Cerebellar nuclear complex (tissue), 1 donor: ENCODE data around the gene CNTNAP2.

ENCODE experiments used
- DNase-seq, 2 experiments: peaks; one replicate each; lab custom pipeline; 2025; lab: John Stamatoyannopoulos, UW

CNTNAP2 gene

GRCh38 chr7:147400221-147400689 lies 1283.7 kb downstream of the CNTNAP2 start:
- DNase-seq = no peak

DNA sequence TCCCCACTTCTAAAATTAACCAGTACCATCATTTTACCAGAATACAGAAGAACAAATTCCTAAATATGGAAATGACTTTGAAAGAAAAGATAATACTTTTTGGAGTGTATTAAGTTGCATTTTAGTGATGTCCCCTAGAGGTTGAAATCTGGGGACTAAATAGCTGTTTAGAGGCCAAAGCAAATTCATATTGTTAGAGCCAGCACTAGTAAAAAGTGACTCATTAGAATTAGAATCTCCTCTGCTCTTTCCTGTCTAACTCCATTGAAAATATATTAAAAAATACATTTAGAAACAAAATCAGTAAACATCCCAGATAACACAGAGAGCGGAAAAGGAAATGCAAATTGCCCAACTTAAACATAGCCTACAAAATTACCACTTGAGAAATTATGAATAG lies 1284.3 kb downstream of the CNTNAP2 start:
- DNase-seq = no peak

- no peak for DNase-seq
Observed at GRCh38 chr7:147405621-147406020, 1289.0 kb downstream of the CNTNAP2 start.

GRCh38 chr7:147406521-147407135 lies 1290.0 kb downstream of the CNTNAP2 start:
- DNase-seq = no peak

- DNase-seq = no peak
Observed at GRCh38 chr7:147411096-147411495, 1294.5 kb downstream of the CNTNAP2 start.

- DNase-seq = no peak
Observed at GRCh38 chr7:147412109-147412508, 1295.5 kb downstream of the CNTNAP2 start.

DNA sequence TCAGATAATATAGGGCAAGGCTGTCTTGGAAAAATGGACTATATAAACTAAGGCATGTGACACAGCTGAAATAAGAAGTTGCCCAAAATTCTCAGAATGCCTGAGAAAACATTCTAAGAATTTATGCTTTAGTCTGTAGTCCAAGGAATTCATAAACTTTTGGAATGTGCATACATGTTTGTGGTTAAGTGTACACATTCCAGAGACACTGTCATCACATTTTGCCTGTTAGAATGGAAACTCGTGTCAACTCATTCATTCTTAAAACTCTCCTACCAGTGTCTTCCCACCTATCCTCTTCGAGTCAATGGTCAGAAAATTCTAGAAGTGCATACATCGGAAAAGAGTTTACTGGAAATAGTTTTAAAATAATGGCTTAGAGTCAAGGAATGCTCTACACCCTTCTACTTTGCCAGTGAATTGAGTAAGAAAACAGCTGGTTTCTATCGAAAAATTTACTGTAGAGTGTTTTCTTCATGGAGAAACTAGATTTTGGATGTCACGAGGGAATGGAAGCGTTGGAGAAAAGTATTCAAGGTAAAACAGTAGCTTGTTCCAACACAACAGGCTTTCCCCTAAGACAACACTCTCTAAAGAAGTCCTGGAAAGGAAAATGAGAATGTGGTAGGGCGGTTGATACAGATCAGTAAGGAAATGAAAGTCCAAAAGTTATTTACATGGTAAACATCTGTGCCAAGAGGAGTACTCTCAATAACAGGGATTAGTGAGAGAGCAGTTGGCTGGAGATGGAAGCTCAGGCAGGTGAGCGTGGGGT lies 1296.4 kb downstream of the CNTNAP2 start:
- no peak for DNase-seq

DNA sequence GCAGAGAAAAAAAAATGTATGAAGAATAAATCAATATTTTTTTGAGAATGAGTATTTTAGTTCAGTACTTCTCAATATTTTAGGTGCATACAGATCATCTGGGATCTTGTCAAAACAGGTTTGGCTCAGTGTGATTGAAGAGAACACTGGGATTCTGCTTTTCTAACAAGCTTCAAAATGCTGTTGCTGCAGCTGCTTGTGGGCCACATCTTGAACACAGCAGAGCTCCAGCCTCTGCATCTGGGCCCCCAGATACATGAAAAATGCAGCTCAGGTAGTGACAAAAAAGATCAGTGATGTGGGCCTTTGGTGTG lies 1296.9 kb downstream of the CNTNAP2 start:
- no peak for DNase-seq

DNA sequence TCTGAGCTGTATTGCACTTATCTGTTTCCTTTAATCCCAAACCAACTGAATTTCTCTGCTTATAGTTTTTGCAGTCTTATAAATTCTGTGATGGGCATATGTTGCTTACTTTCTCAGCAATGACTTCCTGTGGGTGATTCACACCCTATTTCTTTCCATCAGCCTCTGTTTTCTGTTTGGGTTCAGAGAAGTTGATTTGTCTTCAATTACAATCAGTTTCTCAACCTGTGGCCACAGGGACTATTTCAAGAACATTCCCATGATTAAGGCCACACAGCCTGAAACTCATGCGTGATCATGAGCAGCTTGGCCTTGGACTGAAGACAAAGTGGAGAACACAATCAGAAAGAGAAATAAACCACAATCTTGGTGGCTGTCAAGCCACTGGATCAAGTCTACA lies 1299.4 kb downstream of the CNTNAP2 start:
- no peak for DNase-seq

DNA sequence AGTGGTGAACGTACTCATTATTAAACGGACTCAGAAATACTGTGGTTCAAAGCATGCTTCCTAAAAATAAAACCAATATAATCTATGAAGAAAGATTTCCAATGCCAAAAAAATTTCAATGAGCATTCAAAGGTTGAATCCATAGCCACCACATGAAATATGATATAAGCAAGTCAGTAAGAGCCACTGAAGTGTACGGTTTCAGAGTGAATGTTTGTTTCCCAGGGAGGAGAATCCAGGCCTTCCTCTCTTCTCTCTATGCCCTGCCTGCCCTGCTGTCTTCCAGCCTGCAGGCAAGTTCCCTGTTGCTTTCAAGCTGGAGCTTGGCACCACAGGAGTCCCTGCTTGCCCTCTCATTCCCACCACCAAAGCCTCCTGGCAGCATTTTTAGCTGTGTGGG lies 1302.4 kb downstream of the CNTNAP2 start:
- DNase-seq = no peak

GRCh38 chr7:147423875-147424274 lies 1307.3 kb downstream of the CNTNAP2 start:
- DNase-seq = no peak

- DNase-seq = no peak
Observed at GRCh38 chr7:147428075-147428474, 1311.5 kb downstream of the CNTNAP2 start.

- DNase-seq = no peak
Observed at GRCh38 chr7:147429961-147430360, 1313.4 kb downstream of the CNTNAP2 start.

- DNase-seq = no peak
Observed at GRCh38 chr7:147432079-147432478, 1315.5 kb downstream of the CNTNAP2 start.

GRCh38 chr7:147432576-147432975 lies 1316.0 kb downstream of the CNTNAP2 start:
- no peak for DNase-seq

- no peak for DNase-seq
Observed at GRCh38 chr7:147436718-147437117, 1320.1 kb downstream of the CNTNAP2 start.

DNA sequence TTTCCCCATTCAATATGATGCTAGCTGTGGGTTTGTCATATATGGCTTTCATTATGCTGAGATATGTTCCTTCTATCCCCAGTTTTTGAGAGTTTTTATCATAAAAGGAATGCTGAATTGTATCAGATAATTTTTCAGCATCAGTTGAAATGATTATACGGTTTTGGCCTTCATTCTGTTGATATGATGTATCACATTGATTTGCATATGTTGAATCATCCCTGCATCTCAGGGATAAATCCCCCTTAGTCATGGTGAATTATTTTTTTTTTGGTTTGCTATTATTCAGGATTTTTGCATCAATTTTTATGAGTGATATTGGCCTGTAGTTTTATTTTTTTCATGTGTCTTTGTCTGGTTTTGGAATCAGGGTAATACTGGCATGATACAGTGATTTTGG lies 1321.6 kb downstream of the CNTNAP2 start:
- no peak for DNase-seq

- DNase-seq = no peak
Observed at GRCh38 chr7:147443942-147444341, 1327.3 kb downstream of the CNTNAP2 start.

GRCh38 chr7:147452816-147453215 lies 1336.2 kb downstream of the CNTNAP2 start:
- DNase-seq = no peak

GRCh38 chr7:147465223-147465622 lies 1348.6 kb downstream of the CNTNAP2 start:
- DNase-seq = no peak

DNA sequence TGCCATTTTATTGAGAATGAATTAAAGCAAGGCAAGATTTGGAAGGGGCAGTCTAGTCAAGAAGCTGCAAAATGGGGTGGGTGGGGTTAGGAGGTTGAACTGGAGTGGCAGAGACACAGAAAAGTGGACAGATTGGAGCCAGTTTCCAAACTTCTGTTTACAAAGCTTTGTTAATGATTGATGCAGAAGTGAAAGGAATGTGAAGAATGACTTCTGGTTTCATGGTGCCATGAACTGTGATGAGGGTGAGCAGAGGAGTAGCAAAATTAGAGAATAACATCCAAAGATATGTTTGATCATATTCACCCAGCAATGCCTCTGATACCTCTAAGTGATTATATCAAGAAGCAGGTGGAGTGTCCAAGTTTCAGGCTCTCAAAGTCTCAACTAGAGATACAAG lies 1356.0 kb downstream of the CNTNAP2 start:
- DNase-seq = no peak

DNA sequence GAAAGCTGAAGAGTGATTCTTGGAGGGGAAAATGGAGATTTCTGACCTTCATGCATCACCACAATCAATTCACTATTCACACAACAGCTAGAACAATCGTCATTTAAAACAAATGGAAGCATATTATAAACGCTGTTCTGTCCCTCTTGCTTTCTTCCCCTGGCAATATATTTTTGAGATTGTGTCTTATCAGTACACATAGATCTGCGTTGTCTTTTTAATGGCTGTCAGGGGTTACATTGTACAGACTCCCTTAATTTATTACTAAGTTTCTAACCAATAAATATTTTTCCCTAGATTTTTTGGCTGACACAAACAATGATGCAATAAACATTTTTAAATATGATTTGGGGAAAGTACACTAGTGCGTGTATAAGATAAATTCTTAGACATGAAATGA lies 1358.3 kb downstream of the CNTNAP2 start:
- no peak for DNase-seq

DNA sequence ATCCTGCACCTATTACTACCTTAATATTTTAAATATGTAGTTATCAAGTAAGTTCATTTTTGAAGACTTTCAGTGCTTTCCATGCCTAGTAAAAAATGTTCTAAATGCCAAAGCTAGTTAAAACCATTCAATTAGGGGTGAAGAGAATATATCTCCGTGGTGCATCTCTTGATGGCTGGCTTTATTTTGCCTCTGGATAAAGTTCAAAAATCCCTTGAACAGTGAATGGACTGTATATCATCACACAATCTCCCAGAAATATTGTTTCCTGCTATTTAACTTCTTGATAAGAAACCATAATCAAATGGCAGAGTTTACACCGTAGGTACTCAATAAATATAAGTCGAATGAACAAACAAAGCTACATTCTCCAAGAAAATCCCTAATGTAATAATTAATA lies 1360.9 kb downstream of the CNTNAP2 start:
- DNase-seq = no peak

DNA sequence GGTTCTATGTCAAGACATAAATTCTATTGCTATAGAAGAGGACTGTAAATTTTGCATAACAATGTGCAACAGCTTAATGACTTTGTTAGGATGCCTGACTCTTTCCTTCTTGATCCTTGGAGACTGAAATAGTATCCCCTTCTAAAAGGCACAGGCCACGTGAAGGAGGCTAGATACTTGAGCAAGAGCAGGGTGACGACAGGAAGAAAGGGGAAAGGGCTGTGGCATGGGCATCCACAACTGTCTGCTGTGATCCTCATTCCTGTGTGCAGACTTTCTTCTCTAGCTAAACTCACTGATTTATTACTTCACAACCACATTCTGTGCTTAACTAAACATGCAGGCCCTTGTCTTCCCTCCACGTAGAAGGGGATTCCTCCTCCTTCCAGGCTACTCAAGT lies 1362.2 kb downstream of the CNTNAP2 start:
- DNase-seq = no peak
